ENCODE results near the gene KANK4.

- TF ChIP-seq CTCF (IDR thresholded peaks at IDR 0.05; ENCODE audit: low read depth, low read length): no peak
- TF ChIP-seq MAX (IDR thresholded peaks at IDR 0.05; ENCODE audit: low read depth, low read length): no peak
- TF ChIP-seq MYC (IDR thresholded peaks at IDR 0.05; ENCODE audit: low read depth, low read length): no peak
These were observed 49.3 kb downstream of the KANK4 start for GRCh38 chr1:62269851-62270495.
